ENCODE results near the gene BTG2. TPM values are rescaled to one million over a fixed set of nuclear protein-coding genes. Genes with fewer than 3 reads are reported as not detected.
A peak's percentile ranks its signal among the peaks of the same experiment; 100 is the strongest.

BTG2 gene
- total and polyA plus RNA-seq, 2 donors (not counting 1 experiment from before 2014, with no cell fraction given) = 9.8 to 26.3 TPM

GRCh38 chr1:203335503-203335902 is 30.2 kb downstream of the BTG2 start:
- Histone ChIP-seq H3K27ac (ENCODE audit: insufficient read depth, low read length) (no peak overlapping the region), H3K27me3 (ENCODE audit: control insufficient read depth, insufficient read depth, low read length) (peaks cover 9% of the 10 kb centered on the region), H3K4me1 (ENCODE audit: control insufficient read depth, extremely low read depth, insufficient read depth, low read length) (no peaks in the 10 kb centered on the region), H3K9ac (ENCODE audit: insufficient read depth, low read length) (no peak overlapping the region), H3K4me2 (ENCODE audit: extremely low read depth, insufficient read depth, low read length) (no peak overlapping the region), H3K79me2 (ENCODE audit: control insufficient read depth, insufficient read depth, low read length) (no peaks in the 10 kb centered on the region), H2AFZ (ENCODE audit: low read length) (no peak overlapping the region), H3K9me3 (ENCODE audit: control insufficient read depth, insufficient read depth, low read depth, low read length) (no peaks in the 10 kb centered on the region), H3K36me3 (ENCODE audit: control insufficient read depth, insufficient read depth, low read length) (no peaks in the 10 kb centered on the region), H4K20me1 (ENCODE audit: control insufficient read depth, extremely low read depth, insufficient read depth, low read length) (no peaks in the 10 kb centered on the region), H3K4me3 (replicated peaks in 1 of 4; ENCODE audit: control extremely low read depth in 1 of 4, insufficient read depth in 1 of 4, low read depth in 3 of 4, low read length in 4 of 4) (no peak overlapping the region)
- DNase-seq (ENCODE audit: low read depth in 2 of 2) = no peak
- TF ChIP-seq CTCF (conservative IDR thresholded peaks at IDR 0.05 in 1 of 2, IDR thresholded peaks at IDR 0.05 in 1 of 2; ENCODE audit: low read depth in 1 of 2, low read length in 2 of 2) (no peak), EZH2 (IDR thresholded peaks at IDR 0.05; ENCODE audit: low read length, missing control alignments) (no peak)

GRCh38 chr1:203336097-203336496 is 30.8 kb downstream of the BTG2 start:
- TF ChIP-seq CTCF (conservative IDR thresholded peaks at IDR 0.05 in 1 of 2, IDR thresholded peaks at IDR 0.05 in 1 of 2; ENCODE audit: low read depth in 1 of 2, low read length in 2 of 2) (no peak), EZH2 (IDR thresholded peaks at IDR 0.05; ENCODE audit: low read length, missing control alignments) (no peak)
- no peak overlapping the region for H3K9ac ChIP-seq (ENCODE audit: insufficient read depth, low read length)
- DNase-seq (ENCODE audit: low read depth in 2 of 2) = no peak

GRCh38 chr1:203338335-203339036 is 33.2 kb downstream of the BTG2 start:
- TF ChIP-seq EZH2 (IDR thresholded peaks at IDR 0.05; ENCODE audit: low read length, missing control alignments) (no peak), CTCF (conservative IDR thresholded peaks at IDR 0.05 in 1 of 2, IDR thresholded peaks at IDR 0.05 in 1 of 2; ENCODE audit: low read depth in 1 of 2, low read length in 2 of 2) (peak; percentile 94 to 98)
- Histone ChIP-seq H3K4me3 (replicated peaks in 1 of 4; ENCODE audit: control extremely low read depth in 1 of 4, insufficient read depth in 1 of 4, low read depth in 3 of 4, low read length in 4 of 4) (no peak overlapping the region), H3K27ac (ENCODE audit: insufficient read depth, low read length) (no peak overlapping the region), H3K4me1 (ENCODE audit: control insufficient read depth, extremely low read depth, insufficient read depth, low read length) (no peaks in the 10 kb centered on the region), H3K9me3 (ENCODE audit: control insufficient read depth, insufficient read depth, low read depth, low read length) (no peaks in the 10 kb centered on the region), H3K79me2 (ENCODE audit: control insufficient read depth, insufficient read depth, low read length) (no peaks in the 10 kb centered on the region), H3K9ac (ENCODE audit: insufficient read depth, low read length) (no peak overlapping the region), H3K4me2 (ENCODE audit: extremely low read depth, insufficient read depth, low read length) (no peak overlapping the region), H3K36me3 (ENCODE audit: control insufficient read depth, insufficient read depth, low read length) (no peaks in the 10 kb centered on the region), H4K20me1 (ENCODE audit: control insufficient read depth, extremely low read depth, insufficient read depth, low read length) (no peaks in the 10 kb centered on the region), H3K27me3 (ENCODE audit: control insufficient read depth, insufficient read depth, low read length) (peaks cover 24% of the 10 kb centered on the region), H2AFZ (ENCODE audit: low read length) (no peak overlapping the region)
- peak; percentile 45 to 75 for DNase-seq (ENCODE audit: low read depth in 2 of 2)

More at GRCh38 chr1:203336097-203336496, 30.8 kb downstream of the BTG2 start:
- H3K4me2 ChIP-seq (ENCODE audit: extremely low read depth, insufficient read depth, low read length) = no peak overlapping the region
- no peaks in the 10 kb centered on the region for H3K9me3 ChIP-seq (ENCODE audit: control insufficient read depth, insufficient read depth, low read depth, low read length)
- no peaks in the 10 kb centered on the region for H3K79me2 ChIP-seq (ENCODE audit: control insufficient read depth, insufficient read depth, low read length)
- no peaks in the 10 kb centered on the region for H3K4me1 ChIP-seq (ENCODE audit: control insufficient read depth, extremely low read depth, insufficient read depth, low read length)
- H3K27ac ChIP-seq (ENCODE audit: insufficient read depth, low read length) = no peak overlapping the region
- H4K20me1 ChIP-seq (ENCODE audit: control insufficient read depth, extremely low read depth, insufficient read depth, low read length) = no peaks in the 10 kb centered on the region
- H3K36me3 ChIP-seq (ENCODE audit: control insufficient read depth, insufficient read depth, low read length) = no peaks in the 10 kb centered on the region
- peaks cover 15% of the 10 kb centered on the region for H3K27me3 ChIP-seq (ENCODE audit: control insufficient read depth, insufficient read depth, low read length)
- H3K4me3 ChIP-seq (replicated peaks in 1 of 4; ENCODE audit: control extremely low read depth in 1 of 4, insufficient read depth in 1 of 4, low read depth in 3 of 4, low read length in 4 of 4) = no peak overlapping the region
- no peak overlapping the region for H2AFZ ChIP-seq (ENCODE audit: low read length)
